Measurements from ENCODE around the gene SLC2A11.

- no peak for TF ChIP-seq POLR2A (IDR thresholded peaks at IDR 0.05)
- TF ChIP-seq CTCF (IDR thresholded peaks at IDR 0.05), result no peak
Measured at GRCh38 chr22:23892706-23893105, 35.0 kb downstream of the SLC2A11 start.

All from thyroid gland (tissue), 4 donors.